Ovary (tissue), 3 donors: Measurements from ENCODE around the gene CPS1.

Experiments
- EP300 ChIP-seq: sonication (generic); formaldehyde crosslinking; IDR thresholded peaks from one replicate; pipeline ENCODE4 v1.6.1; 2017; ENCODE audit warnings: antibody characterized with exemption
- TF ChIP-seq, protein P1 (sequence below), 3 donors: fragments of 450-650 bp in 2 of 3; fragments of 200-600 bp in 1 of 3; IDR thresholded peaks; one replicate each; pipeline versions ENCODE4 v1.5.1 to v1.8.0; 2016 to 2022; ENCODE audit warnings: antibody characterized with exemption in 3 of 3, mild to moderate bottlenecking in 1 of 3
- donor health status: DM: no; HTN: no; CAD: no.

DNA sequence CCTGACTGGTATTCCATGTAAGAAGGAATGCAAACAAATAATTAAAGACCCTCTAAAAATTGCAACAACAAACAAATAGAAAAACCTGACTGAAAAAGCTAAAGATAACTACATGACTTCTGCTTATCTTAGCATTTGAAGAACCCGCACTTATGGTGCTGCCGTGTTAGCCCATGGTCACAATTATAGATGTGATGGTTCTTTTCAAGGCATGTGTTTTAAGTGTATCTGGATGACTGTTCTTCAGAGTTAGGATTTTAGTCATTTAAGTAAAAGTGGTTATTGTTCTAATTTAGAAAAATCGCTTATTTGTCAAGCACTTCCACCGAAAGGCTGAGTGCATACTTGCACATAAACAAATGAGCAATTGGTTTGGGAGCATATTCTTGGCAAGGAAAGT, 77.3 kb downstream of the CPS1 start:
- TF ChIP-seq, protein P1, sequence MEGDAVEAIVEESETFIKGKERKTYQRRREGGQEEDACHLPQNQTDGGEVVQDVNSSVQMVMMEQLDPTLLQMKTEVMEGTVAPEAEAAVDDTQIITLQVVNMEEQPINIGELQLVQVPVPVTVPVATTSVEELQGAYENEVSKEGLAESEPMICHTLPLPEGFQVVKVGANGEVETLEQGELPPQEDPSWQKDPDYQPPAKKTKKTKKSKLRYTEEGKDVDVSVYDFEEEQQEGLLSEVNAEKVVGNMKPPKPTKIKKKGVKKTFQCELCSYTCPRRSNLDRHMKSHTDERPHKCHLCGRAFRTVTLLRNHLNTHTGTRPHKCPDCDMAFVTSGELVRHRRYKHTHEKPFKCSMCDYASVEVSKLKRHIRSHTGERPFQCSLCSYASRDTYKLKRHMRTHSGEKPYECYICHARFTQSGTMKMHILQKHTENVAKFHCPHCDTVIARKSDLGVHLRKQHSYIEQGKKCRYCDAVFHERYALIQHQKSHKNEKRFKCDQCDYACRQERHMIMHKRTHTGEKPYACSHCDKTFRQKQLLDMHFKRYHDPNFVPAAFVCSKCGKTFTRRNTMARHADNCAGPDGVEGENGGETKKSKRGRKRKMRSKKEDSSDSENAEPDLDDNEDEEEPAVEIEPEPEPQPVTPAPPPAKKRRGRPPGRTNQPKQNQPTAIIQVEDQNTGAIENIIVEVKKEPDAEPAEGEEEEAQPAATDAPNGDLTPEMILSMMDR (IDR thresholded peaks at IDR 0.05), result no peak
- TF ChIP-seq EP300, result no peak
